Right lobe of liver (tissue), 4 donors: ENCODE results near the gene NLRP6.
"Not testable (repeated sequence)": the region's sequence is repeated elsewhere in the genome, so short reads cannot be mapped to it uniquely, and the experiment has no call there.

ENCODE experiments used
- POLR2A ChIP-seq: fragments of 450-650 bp; IDR thresholded peaks from one replicate; pipeline ENCODE4 v1.6.1; 2017; ENCODE audit warnings: antibody characterized with exemption, mild to moderate bottlenecking
- TF ChIP-seq, protein P1 (sequence below), 4 donors: fragments of 200-600 bp in 3 of 4; fragments of 450-650 bp in 1 of 4; IDR thresholded peaks; one replicate each; pipeline versions ENCODE4 v1.5.1 to v1.8.0; 2016 to 2022; ENCODE audit warnings: antibody characterized with exemption in 4 of 4, mild to moderate bottlenecking in 2 of 4
- donor health status: DM: no; HTN: no; CAD: no.
- donor health status: DM: no; HTN: no; CAD: no.
- donor health status: DM: no; HTN: yes; CAD: no.

DNA sequence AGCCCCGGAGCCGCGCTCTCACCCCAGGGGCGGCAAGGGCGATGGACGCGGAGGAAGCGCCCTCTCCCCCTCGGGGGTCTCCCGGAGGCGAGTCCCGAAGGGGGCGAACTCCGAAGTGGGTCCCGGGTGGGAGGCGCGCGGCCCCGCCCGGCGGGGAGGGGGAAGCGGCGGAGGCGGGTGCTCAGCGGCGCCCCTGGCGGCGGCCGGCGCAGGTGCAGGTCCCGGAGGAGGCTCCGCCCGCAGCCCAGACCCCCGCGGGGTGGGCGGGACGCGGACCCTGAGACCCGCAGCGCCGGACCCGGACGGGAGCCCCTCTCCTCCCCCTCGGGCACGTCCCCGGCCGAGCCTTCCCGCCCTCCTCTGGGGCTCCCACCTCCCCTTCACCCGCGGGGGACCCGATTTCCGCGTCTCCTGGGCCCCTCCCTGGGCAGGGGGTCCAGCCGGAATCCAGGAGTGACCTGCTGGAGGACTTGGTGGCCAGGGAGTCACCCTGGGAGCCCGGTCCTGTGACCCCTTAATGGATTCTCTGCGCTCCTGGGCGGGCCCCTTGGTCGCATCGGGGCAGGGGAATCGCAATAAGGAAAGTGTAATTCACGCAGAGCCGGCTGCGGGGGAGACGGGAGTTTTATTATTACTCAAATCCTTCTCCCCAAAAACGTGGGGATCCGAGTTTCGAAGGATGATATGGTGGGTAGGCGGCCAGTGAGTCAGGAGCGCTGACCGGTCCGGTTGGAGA, 33.0 kb downstream of the NLRP6 start:
- TF ChIP-seq, protein P1, sequence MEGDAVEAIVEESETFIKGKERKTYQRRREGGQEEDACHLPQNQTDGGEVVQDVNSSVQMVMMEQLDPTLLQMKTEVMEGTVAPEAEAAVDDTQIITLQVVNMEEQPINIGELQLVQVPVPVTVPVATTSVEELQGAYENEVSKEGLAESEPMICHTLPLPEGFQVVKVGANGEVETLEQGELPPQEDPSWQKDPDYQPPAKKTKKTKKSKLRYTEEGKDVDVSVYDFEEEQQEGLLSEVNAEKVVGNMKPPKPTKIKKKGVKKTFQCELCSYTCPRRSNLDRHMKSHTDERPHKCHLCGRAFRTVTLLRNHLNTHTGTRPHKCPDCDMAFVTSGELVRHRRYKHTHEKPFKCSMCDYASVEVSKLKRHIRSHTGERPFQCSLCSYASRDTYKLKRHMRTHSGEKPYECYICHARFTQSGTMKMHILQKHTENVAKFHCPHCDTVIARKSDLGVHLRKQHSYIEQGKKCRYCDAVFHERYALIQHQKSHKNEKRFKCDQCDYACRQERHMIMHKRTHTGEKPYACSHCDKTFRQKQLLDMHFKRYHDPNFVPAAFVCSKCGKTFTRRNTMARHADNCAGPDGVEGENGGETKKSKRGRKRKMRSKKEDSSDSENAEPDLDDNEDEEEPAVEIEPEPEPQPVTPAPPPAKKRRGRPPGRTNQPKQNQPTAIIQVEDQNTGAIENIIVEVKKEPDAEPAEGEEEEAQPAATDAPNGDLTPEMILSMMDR (IDR thresholded peaks at IDR 0.05) = not testable (repeated sequence)
- TF ChIP-seq POLR2A = not testable (repeated sequence)
